GM19438 (cell line): ENCODE results near the gene AP2B1.

Experiments used
- ATAC-seq: cut with Tn5 transposase; IDR thresholded peaks from one replicate; pipeline ENCODE4 v1.9.1; 2021; ENCODE audit warnings: low read depth; ENCODE audit not compliant: unreplicated experiment

Gene AP2B1

DNA sequence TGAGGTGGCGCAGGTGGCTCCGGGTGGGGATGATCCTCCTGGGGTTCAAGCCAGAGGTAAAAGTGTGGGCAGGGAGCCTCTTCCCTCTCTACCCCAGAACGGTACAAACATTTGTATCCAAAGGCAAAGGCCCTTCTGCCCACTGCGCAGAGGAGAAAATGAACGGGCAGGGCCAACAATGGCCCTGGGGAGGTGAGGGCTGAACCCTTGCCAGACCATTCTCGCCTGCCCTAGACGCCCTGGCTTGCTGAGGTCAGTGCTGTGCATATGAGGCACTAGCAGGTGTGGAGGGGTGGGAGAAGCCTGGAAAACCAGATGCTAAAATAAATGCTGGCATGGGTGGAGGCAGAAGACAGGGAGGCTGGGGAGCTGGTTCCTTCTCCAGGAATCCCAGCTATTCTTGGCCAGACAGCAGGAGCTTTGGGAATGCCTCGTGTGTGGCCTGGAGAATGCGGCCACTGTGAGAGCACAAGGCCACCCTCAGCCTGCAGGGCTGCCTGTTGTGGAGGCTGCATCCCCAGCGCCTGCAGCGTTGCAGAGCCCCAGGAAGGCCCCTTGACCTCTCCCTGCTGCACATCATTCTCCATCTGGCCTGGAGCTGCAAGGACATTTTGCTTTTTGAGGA lies 178.1 kb downstream of the AP2B1 start:
- no peak for ATAC-seq

DNA sequence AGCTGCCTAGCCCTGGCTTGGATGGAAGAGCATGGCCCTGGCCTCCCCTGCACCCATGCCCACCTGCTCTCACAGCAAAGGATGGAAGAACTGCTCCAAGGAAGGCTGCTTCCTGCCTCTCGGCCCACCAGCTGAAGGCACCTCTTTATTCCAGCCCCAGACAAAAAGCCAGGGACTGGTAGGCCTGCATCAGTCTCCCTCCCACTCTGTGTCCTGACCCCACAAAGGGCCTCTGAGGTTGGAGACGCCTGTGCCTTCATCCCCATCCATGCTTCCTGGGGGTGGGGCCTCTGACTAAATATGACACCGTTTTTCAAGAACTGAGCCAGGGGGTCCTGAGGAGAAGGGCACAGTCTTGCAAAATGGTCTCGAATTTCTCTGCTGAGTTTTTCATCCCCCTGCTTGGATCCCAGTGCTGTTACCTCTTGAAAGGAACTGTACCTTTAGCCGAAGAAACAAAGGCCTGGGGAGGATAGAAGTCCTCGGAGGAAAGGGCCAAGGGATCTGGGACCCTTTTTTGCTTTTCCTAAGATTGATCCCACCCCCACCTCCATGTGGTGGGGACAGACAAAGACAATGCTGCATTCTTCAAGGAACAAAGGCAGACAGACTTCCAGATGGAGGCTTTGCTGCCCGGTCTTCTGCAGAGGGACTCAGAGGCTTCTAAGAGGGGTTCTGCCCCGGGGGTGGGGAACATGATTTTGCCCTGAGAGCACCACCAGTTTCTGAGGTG lies 178.8 kb downstream of the AP2B1 start:
- no peak for ATAC-seq

DNA sequence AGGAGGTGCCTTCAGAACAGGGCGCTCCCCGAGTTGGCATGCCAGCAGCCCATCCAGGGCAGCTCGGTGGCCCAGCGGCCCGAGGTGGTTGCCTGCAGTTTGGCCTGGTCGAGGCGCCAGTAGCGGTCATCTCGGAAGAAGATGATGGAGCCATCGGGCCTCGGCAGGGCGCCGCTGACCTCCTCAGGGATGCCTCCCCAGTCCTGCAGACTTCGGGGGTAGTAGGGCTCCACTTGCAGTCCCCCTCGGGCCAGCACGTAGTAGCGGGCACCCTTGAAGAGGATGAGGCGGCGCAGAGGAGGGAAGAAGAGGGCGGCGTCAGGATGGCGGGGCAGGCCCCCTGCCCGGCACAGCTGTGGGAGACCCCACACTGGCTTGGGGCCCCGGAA lies 179.4 kb downstream of the AP2B1 start:
- ATAC-seq = no peak

DNA sequence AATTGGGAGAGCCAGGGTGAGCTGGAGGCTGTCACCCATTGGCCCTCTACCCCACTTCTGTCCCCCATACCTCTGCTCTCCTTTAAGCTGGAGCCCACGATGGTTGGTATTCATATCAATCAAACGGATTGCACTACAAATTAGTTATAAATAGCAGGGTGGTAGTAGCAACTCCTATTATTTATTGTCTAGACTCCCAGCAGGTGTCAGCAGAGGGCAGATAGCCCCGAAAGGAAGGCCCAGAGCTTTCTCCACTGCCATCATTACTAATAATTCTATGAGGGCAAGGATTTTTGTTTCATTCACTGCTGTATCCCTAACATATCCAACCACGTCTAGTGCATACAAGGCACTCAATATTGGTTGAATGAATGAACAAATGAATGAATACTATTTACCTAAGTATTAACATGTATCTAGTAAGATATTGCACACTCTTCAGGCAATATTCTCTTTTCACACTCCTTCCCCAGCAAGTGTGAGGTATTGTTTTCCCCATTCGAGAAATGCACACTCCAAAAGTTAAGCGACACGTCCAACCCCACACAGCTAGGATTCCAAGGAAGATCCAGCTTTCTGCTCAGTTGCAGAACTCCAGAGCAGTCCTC lies 179.9 kb downstream of the AP2B1 start:
- no peak for ATAC-seq

DNA sequence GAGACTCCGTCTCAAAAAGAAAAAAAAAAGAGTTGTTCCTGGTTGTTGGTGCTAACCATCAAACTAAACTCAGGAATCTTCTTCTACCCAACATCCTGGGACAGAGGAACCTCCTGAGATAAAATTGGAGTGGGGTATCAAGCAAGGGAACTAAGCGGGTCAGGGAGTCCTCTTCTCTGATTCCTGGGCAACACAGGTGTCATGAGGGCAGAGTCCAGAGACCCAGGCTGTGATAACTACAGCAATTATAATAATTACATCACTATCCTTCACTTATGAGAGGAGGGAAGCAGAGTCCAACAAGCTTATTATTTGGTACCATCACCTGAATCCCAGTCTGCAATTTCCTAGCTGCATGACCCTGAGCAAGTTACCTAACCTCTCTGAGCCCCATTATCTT lies 181.7 kb downstream of the AP2B1 start:
- no peak for ATAC-seq

DNA sequence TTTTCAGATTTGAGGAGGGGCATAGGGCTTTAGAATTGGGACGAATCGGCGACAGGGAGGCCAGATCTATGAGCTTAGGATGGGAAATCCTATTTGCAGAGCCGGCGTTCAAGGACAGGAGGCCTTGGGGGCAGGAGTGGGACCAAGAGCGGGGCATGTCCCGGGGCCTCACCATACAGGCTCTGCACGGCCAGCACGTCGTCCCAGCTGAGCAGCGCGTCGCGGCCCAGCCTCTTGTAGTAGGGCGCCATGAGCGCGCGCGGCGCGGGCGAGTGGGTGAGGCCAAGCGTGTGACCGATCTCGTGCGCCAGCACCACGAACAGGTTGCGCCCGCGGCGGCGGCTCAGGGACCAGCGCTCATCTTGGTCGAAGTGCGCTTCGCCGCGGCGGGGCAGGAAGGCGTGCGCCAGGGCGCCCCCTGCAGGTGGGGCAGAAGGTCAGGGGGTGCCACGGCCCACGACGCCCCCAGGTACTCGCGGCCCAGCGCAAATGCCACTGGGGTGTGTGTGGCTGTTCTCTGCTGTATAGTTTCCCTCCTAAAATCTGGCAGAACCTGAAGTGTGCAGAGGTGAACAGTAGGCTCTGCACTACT lies 182.9 kb downstream of the AP2B1 start:
- no peak for ATAC-seq

DNA sequence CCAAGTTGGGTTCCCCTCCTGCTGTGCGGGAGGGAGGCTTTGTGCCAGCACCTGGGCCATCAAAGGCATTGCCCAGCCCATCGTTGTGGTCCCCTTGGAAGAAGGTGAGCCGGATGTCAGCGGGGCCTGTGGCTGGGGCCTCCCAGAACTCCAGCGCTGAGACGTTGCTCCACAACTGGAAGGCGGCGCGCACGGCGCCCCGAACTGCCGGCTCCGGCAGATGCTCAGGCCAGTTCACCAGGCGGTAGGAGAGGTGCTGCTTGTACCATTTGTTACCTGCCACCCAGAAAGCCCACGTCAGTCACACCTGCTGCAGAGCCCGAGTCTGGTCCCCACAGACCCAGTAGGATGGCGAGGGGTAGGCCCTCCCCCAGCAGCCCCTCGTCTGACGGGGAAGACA lies 186.0 kb downstream of the AP2B1 start:
- ATAC-seq = no peak

DNA sequence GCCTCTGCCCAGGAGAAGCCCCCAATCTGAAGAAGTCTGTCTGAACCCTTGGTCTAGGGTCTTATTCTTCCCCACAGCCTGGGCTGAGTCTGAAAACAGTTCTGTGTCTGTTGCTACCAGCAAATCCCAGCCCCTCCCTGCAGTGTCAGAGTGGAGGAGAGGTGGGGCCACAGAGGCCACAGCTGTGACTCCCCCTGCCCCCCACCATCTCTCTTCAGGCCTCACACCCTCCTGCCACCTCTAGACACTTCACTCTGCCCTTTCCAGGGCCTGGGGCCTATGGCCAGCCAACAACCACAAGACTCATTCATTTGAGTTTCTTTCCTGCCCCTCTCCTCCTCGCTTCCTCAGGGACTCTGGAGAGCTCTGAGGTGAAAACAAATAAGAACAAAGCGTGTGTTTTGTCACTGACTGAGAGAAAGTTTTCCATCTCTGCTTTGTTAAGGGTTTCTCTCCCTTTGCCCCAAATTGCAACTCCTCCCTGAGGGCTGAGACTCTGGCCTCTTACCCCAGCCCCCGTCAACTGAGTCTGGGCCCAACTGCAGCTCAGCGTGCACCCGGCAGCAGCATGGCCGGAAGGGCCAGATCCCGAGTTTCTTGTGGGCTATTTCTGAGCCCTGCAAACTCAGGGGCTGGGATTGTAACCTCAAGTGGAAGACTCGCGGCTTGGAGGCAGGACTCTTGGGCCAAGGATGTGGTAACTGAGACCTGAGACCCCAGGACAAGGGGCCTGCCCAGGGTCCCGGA lies 186.7 kb downstream of the AP2B1 start:
- no peak for ATAC-seq

DNA sequence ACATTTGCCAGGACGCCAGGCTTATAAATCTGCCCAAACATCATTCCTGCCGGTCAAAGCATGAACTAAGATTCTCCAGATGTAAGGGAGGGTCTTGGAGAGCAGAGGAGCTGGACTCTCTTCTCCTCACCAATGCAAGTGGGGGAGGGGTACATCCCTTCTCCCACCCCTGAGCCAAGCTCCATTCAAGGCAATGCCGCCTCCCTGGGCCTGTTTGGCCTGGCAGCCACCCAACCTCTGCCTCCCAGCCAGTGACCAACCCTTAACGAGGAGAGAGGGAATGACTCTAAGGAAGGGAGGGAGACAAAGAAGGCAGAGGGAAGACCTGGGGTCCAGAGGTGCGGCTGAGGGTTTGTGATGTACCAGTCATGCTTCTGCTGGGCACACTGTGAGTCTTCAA lies 187.4 kb downstream of the AP2B1 start:
- ATAC-seq = no peak

- no peak for ATAC-seq
Measured at GRCh38 chr17:35775039-35775438, 187.9 kb downstream of the AP2B1 start.

- ATAC-seq = no peak
Measured at GRCh38 chr17:35775583-35775982, 188.5 kb downstream of the AP2B1 start.
